ENCODE measurements around the gene RNF149.

Gene RNF149

DNA sequence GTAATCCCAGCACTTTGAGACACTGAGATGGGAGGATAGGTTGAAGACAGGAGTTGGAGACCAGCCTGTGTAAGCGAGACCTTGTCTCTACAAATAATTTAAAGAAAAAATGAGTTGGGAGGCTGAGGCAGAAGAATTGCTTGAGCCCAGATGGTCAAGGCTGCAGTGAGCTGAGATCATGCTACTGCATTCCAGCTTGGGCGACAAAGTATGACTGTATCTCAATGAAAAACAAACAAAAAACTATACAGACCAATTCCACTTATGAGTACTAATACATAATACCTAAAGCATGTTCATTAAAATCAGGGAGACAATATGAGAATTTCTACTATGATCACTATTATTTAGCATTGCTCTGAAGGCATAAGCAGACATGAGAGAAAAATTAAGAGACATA is 12.6 kb downstream of the RNF149 start:
- Histone ChIP-seq H3K36me3 (ENCODE audit: insufficient read depth, low read length) (peaks cover 26% of the 10 kb centered on the region), H3K27ac (no peak overlapping the region), H3K9me3 (ENCODE audit: low read depth, low read length) (no peaks in the 10 kb centered on the region), H3K9ac (ENCODE audit: insufficient read length) (no peak overlapping the region), H3K4me3 (no peak overlapping the region)
- TF ChIP-seq EZH2 (IDR thresholded peaks at IDR 0.05) (no peak), POLR2AphosphoS5 (IDR thresholded peaks at IDR 0.05; ENCODE audit: borderline replicate concordance, low read depth, low read length) (no peak), FOXP2 (optimal IDR thresholded peaks at IDR 0.05; ENCODE audit: control extremely low read depth, extremely low read length, insufficient read depth) (no peak)
- no peak for DNase-seq (ENCODE audit: low read depth, low spot score)

DNA sequence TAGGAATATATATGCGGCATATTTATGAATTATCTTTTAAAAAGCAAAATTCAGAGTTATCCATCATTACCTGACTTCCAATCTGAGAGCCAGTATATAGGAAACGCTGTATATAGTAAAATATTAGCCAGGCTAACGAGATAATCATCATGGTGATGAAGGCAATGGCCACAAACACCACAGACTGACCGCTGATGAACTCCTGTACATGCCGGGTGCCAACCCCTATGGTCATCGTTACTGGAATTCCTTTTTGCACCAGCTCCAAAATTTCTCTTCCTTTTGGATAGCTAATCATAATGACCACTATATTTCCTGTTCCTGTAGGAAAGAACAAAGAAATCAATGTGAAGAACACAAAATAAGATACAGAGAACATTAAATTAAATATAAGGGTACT is 13.6 kb downstream of the RNF149 start:
- no peak for DNase-seq (ENCODE audit: low read depth, low spot score)
- H3K9me3 ChIP-seq (ENCODE audit: low read depth, low read length) = no peaks in the 10 kb centered on the region
- TF ChIP-seq FOXP2 (optimal IDR thresholded peaks at IDR 0.05; ENCODE audit: control extremely low read depth, extremely low read length, insufficient read depth) (no peak), EZH2 (IDR thresholded peaks at IDR 0.05) (no peak), POLR2AphosphoS5 (IDR thresholded peaks at IDR 0.05; ENCODE audit: borderline replicate concordance, low read depth, low read length) (no peak)

DNA sequence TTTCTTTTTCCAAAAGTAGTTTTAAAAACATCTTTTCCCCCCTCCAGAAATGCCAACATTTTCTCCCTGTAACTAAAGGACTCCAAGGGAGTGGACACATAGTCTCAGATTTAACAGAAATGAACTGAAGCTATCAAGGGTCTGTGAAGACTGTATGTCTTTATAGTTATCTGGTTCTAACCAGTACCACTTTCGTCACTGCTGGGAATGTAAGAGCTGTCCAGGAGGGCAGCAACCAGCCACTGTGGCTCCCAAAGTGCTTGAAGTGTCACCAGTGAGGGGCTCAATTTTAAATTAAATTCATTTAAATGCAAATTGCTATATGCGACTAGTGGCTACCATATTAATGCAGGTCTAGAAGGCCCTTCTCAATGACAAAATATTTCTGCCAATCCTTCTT is 15.0 kb downstream of the RNF149 start:
- no peak for DNase-seq (ENCODE audit: low read depth, low spot score)
- H3K36me3 ChIP-seq (ENCODE audit: insufficient read depth, low read length) = peaks cover 32% of the 10 kb centered on the region
- no peak overlapping the region for H3K27ac ChIP-seq
- TF ChIP-seq POLR2AphosphoS5 (IDR thresholded peaks at IDR 0.05; ENCODE audit: borderline replicate concordance, low read depth, low read length) (no peak), FOXP2 (optimal IDR thresholded peaks at IDR 0.05; ENCODE audit: control extremely low read depth, extremely low read length, insufficient read depth) (no peak), EZH2 (IDR thresholded peaks at IDR 0.05) (no peak)
- H3K4me3 ChIP-seq = no peak overlapping the region
- no peaks in the 10 kb centered on the region for H3K9me3 ChIP-seq (ENCODE audit: low read depth, low read length)
- H3K9ac ChIP-seq (ENCODE audit: insufficient read length) = no peak overlapping the region

More for the DNA sequence above, 13.6 kb downstream of the RNF149 start:
- Histone ChIP-seq H3K36me3 (ENCODE audit: insufficient read depth, low read length) (peaks cover 26% of the 10 kb centered on the region), H3K9ac (ENCODE audit: insufficient read length) (no peak overlapping the region), H3K4me3 (no peak overlapping the region), H3K27ac (no peak overlapping the region)

DNA sequence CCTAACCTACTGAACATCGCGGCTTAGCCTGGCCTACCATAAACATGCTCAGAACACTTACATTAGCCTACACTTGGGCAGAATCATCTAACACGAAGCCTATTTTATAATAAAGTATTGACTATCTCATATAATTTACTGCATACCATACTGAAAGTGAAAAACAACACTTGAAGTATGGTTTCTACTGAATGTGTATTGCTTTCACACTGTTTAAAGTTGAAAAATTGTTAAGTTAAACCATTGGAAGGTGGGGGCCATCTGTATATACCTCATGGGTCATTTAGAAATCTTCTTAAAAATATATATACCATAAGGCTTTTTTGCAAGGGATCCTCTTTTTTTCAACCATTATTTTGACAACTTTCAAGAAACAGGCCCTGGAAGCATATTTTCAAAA is 16.5 kb downstream of the RNF149 start:
- Histone ChIP-seq H3K4me3 (no peak overlapping the region), H3K9me3 (ENCODE audit: low read depth, low read length) (no peaks in the 10 kb centered on the region), H3K36me3 (ENCODE audit: insufficient read depth, low read length) (peaks cover 45% of the 10 kb centered on the region), H3K27ac (no peak overlapping the region), H3K9ac (ENCODE audit: insufficient read length) (no peak overlapping the region)
- no peak for DNase-seq (ENCODE audit: low read depth, low spot score)
- TF ChIP-seq EZH2 (IDR thresholded peaks at IDR 0.05) = no peak
- no peak for TF ChIP-seq POLR2AphosphoS5 (IDR thresholded peaks at IDR 0.05; ENCODE audit: borderline replicate concordance, low read depth, low read length)
- no peak for TF ChIP-seq FOXP2 (optimal IDR thresholded peaks at IDR 0.05; ENCODE audit: control extremely low read depth, extremely low read length, insufficient read depth)

DNA sequence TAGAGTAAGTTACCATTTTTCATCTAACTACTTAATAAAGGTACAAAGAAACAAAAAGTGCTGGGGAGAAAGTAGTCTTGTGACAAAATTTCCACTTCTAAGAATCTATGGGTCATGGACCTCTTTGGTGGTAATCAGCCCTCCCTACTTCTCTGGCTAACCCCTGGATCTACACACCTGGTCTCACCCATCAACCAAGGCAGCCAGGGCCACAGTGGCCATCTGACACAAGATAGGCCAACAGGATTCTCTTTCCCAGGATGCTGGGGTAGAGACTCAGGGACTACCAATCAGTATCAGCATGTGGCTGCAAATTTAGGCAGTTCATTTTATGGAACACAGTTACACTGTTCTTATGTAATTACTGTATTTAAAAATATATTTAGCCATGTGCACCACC is 17.8 kb downstream of the RNF149 start:
- no peak overlapping the region for H3K27ac ChIP-seq
- H3K9ac ChIP-seq (ENCODE audit: insufficient read length) = no peak overlapping the region
- H3K9me3 ChIP-seq (ENCODE audit: low read depth, low read length) = no peaks in the 10 kb centered on the region
- DNase-seq (ENCODE audit: low read depth, low spot score) = no peak
- TF ChIP-seq POLR2AphosphoS5 (IDR thresholded peaks at IDR 0.05; ENCODE audit: borderline replicate concordance, low read depth, low read length) = no peak
- no peak for TF ChIP-seq EZH2 (IDR thresholded peaks at IDR 0.05)
- TF ChIP-seq FOXP2 (optimal IDR thresholded peaks at IDR 0.05; ENCODE audit: control extremely low read depth, extremely low read length, insufficient read depth) = no peak
- H3K36me3 ChIP-seq (ENCODE audit: insufficient read depth, low read length) = peaks cover 58% of the 10 kb centered on the region
- no peak overlapping the region for H3K4me3 ChIP-seq

DNA sequence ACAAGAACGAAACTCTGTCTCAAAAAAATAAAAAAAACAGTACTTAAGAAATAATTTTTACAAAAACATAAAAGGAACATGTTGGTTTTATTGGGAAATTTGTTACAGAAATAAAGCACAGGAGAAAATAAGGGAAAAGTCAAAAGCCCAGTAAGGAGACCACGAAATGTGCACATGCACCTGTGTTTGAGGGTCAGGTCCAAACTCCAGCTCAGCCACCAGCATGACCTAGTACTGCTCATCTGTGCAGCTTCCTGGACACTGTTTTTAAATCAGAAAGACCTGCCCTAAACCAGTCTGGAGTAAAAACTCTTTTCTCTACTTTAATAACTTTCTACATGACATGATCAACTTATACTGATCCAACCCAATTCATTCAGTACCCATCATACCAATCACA is 21.2 kb downstream of the RNF149 start:
- Histone ChIP-seq H3K27ac (no peak overlapping the region), H3K9ac (ENCODE audit: insufficient read length) (no peak overlapping the region), H3K9me3 (ENCODE audit: low read depth, low read length) (no peaks in the 10 kb centered on the region), H3K4me3 (no peak overlapping the region), H3K36me3 (ENCODE audit: insufficient read depth, low read length) (peaks cover 62% of the 10 kb centered on the region)
- DNase-seq (ENCODE audit: low read depth, low spot score) = no peak
- TF ChIP-seq FOXP2 (optimal IDR thresholded peaks at IDR 0.05; ENCODE audit: control extremely low read depth, extremely low read length, insufficient read depth) (no peak), POLR2AphosphoS5 (IDR thresholded peaks at IDR 0.05; ENCODE audit: borderline replicate concordance, low read depth, low read length) (no peak), EZH2 (IDR thresholded peaks at IDR 0.05) (no peak)

DNA sequence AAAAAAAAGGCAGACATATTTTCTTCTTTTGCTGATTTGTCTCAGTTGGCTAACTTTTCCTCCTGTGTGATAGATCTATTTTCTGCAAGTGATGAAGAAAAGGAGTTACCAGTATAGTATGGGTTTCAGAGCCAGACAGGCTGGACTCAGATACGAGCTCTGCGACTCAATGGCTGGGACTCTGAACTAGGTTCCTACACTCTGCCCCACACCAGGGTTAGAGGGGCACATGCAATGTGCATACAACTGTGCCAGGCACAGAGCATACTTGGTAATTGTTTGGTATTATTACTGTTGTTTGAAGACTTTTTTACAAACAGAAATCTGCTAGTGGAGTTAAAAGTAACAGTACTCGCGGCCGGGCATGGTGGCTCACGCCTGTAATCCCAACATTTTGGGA is 21.8 kb downstream of the RNF149 start:
- DNase-seq (ENCODE audit: low read depth, low spot score) = no peak
- H3K9ac ChIP-seq (ENCODE audit: insufficient read length) = no peak overlapping the region
- no peak overlapping the region for H3K4me3 ChIP-seq
- no peak overlapping the region for H3K27ac ChIP-seq
- TF ChIP-seq EZH2 (IDR thresholded peaks at IDR 0.05) (no peak), FOXP2 (optimal IDR thresholded peaks at IDR 0.05; ENCODE audit: control extremely low read depth, extremely low read length, insufficient read depth) (no peak), POLR2AphosphoS5 (IDR thresholded peaks at IDR 0.05; ENCODE audit: borderline replicate concordance, low read depth, low read length) (no peak)
- peaks cover 65% of the 10 kb centered on the region for H3K36me3 ChIP-seq (ENCODE audit: insufficient read depth, low read length)
- H3K9me3 ChIP-seq (ENCODE audit: low read depth, low read length) = no peaks in the 10 kb centered on the region

DNA sequence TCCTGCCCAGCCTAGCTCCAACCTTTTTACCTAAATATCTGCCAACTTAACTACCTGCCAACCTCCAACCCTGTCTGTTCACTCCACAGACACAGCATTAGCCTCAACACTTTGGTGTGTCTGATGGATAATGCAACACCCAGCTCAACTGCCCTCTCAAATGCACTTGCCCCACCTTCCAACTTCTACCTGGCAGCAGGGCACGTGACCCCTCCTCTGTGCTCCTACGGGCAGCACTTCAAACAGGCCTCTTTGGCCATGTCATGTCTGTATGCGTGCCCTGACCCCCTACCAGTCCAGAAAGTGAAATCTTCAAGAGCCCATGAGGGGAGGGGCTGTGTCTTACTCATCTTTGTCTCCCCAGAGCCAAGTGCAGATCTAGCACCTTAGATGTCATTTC is 25.5 kb downstream of the RNF149 start:
- DNase-seq (ENCODE audit: low read depth, low spot score) = no peak
- Histone ChIP-seq H3K36me3 (ENCODE audit: insufficient read depth, low read length) (peaks cover 77% of the 10 kb centered on the region), H3K9ac (ENCODE audit: insufficient read length) (no peak overlapping the region), H3K27ac (no peak overlapping the region), H3K4me3 (no peak overlapping the region), H3K9me3 (ENCODE audit: low read depth, low read length) (no peaks in the 10 kb centered on the region)
- TF ChIP-seq POLR2AphosphoS5 (IDR thresholded peaks at IDR 0.05; ENCODE audit: borderline replicate concordance, low read depth, low read length) (no peak), EZH2 (IDR thresholded peaks at IDR 0.05) (no peak), FOXP2 (optimal IDR thresholded peaks at IDR 0.05; ENCODE audit: control extremely low read depth, extremely low read length, insufficient read depth) (no peak)

DNA sequence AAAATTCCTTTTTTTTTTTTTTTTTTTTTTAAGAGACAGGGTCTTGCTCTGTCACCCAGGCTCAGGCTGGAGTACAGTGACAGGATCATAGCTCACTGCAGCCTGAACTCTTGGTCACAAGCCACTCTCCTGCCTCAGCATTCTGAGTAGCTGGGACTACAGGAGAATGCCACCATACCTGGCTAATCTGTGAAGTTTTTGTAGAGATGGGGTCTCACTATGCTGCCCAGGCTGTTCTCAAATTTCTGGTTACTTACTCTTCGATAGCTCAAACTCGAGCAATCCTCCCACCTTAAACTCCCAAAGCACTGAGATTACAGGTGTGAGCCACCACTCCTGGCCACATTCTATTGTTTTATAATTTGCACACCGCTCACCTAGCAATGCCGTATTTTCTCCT is 27.0 kb downstream of the RNF149 start:
- H3K4me3 ChIP-seq = no peak overlapping the region
- peaks cover 67% of the 10 kb centered on the region for H3K36me3 ChIP-seq (ENCODE audit: insufficient read depth, low read length)
- DNase-seq (ENCODE audit: low read depth, low spot score) = no peak
- no peak overlapping the region for H3K27ac ChIP-seq
- no peak for TF ChIP-seq EZH2 (IDR thresholded peaks at IDR 0.05)
- no peak for TF ChIP-seq POLR2AphosphoS5 (IDR thresholded peaks at IDR 0.05; ENCODE audit: borderline replicate concordance, low read depth, low read length)
- TF ChIP-seq FOXP2 (optimal IDR thresholded peaks at IDR 0.05; ENCODE audit: control extremely low read depth, extremely low read length, insufficient read depth) = no peak
- no peak overlapping the region for H3K9ac ChIP-seq (ENCODE audit: insufficient read length)
- no peaks in the 10 kb centered on the region for H3K9me3 ChIP-seq (ENCODE audit: low read depth, low read length)

Data from SK-N-MC (cell line).